KG1 (cell line): ENCODE results near the gene PPL.
"Not testable (repeated sequence)": the region's sequence is repeated elsewhere in the genome, so short reads cannot be mapped to it uniquely, and the experiment has no call there.

Experiments
- DNase-seq: peaks from one replicate; lab custom pipeline; 2025; lab: John Stamatoyannopoulos, UW

PPL gene

DNA sequence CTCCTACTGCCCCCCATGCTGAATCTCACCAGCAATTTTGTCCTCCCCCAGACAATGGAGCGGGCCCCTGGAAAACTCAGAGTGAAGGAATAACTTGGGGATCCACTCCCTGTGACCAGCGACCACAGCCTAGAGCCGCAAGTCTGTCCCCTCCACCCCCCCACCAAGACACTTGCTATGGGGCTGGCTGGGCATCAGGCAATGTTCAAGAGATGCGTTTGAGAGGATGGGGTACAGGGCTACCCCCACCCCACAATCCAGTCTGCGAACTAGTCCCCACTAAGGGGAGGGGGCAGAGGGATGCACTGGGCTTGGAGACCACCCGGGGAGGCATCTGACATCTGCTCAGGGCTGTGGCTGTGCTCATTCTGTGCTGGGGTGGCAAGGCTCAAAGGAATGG is 2.4 kb downstream of the PPL start:
- DNase-seq = no peak

DNA sequence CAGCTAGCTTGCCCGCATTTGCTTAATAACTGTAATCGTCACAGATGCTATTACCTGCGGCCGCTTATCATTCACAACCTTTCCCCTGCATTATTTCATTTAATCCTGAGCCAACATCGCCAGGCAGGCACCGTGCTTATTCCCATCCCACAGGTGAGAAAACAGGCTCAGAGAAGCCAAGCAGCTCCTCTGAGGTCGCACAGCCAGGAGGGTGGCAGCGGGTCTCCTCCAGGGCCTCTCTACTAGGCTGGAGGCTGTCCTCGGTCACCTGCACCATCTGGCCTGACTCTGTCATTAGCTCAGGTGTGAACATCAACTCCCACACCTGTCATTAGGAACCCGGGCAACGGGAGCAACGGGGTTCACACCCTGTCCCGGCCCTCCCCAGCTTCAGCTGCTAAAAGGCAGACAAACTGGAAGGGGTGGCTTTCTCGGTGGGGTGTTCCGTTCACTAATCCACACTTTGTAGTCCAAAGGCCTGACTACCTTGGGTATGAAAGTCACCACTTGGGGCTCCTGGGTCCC is 3.0 kb downstream of the PPL start:
- DNase-seq = no peak

DNA sequence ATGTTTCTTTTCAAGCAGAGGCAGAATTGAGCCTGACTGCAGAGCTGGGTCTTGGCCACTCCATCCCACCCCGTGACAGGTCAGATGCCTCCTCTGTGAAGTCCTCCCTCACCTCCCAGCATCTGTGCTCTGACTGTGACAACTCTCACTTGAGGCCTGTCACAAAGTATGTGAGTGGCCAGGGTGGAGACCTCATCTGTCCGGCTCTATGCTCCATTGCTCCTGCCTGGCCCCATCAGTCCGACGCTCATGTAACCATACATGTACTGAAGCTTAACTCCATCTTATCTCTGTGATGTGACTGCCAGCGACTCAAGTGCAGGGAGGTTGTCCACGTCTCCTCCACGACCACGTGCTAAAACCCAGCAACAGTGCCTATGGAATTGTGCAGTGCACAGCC is 3.5 kb downstream of the PPL start:
- DNase-seq = no peak

DNA sequence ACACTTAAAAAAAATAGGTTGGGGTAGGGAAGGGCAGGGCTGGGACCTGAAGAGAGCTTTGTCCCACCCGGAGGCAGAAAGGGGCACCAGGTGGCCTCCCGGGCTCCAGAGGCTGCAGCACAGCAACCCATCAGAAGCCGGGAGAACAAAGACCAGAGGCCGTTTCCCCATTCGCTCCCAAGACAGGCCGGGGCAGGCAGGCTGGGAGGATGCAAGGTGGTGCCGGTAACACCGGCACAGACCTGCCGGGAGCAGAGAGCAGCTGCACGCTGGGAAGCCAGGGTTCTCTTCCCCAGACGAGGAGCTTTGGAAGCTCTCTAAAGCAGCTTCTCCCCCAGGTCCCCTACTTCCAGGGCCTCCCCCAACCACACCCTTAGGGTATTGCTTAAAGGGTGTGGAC is 5.6 kb downstream of the PPL start:
- no peak for DNase-seq

DNA sequence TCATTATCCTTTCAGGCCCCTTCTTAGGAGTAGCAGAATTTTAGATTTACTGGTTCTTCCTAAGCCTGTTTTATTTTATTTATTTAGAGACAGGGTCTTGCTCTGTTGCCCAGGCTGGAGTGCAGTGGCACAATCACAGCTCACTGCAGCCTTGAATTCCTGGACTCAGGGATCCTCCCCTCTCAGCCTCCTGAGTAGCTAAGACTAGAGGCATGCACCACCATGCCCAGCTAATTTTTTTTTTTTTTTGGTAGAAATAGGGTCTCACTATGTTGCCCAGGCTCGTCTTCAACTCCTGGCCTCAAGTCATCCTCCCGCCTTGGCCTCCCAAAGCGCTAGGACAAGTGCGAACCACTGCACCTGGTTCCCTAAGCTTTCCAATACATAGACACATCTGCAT is 7.3 kb downstream of the PPL start:
- DNase-seq = not testable (repeated sequence)

DNA sequence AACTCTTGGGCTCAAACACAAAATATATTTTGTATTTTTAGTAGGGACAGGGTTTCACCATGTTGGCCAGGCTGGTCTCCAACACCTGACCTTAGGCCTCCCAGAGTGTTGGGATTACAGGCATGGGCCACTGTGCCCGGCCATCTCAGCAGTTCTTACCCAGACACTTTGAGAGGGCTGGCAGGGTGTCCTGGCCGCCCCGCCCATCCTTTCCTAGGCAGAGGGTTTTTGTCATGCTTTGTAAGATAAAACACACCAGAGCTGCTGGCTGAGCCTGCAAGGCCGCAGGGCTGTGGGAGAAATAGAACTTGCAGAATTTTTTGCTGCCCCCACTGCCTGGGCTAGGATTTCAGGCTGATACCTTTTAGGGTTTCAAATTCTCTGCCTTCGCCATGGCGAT is 8.7 kb downstream of the PPL start:
- no peak for DNase-seq

DNA sequence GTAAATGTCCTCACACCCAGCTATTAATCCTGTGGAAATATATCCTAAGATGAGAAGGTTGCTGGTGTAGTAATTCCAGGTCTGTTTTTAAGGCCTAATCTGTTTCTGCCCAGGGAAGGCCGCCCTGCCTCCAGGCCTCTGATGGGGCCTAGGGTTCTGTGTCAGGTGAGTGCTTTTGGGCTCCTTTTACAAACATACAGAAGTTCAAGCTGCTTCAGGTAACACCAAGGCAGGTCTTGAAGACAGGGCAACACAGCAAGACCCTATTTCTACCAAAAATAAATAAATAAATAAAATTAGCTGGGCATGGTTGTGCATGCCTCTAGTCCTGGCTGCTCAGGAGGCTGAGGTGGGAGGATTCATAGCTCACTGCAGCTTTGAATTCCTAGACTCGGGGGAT is 9.3 kb downstream of the PPL start:
- no peak for DNase-seq

DNA sequence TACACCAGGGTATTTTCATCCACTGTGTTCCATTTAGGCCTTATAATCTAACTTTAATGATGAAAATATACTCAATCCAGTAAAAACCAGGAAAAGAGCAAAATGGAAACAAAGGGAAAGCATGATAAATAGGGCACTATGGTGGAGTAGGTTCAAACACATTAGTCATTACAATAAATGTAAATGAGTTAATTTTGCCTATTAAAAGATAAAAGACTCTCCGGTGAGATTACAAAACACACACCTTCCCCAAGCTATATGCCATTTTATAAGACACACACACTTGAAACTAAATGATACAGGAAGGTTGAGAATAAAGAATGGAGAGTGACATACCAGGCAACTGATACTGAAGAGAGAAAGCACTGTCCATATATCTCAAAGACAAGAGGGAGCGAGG is 10.0 kb downstream of the PPL start:
- DNase-seq = no peak

DNA sequence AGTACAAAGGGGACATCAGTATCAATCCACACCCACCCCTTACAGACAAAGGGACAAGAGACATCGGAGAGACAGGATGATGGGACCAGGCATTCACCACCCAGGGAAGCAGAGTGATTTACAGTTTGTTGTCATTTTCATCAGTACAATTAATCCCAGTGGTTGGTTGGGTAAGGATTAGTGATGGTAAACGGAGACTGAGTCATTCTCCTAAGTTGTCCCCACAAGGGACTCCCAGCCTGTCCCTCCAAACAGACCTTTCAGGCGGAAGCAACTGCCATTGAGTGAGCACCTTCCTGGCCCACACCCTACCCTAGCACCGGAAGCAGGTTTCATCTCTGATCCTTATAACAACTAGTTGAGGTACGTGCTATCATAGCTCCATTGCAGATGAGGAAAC is 11.2 kb downstream of the PPL start:
- DNase-seq = no peak

DNA sequence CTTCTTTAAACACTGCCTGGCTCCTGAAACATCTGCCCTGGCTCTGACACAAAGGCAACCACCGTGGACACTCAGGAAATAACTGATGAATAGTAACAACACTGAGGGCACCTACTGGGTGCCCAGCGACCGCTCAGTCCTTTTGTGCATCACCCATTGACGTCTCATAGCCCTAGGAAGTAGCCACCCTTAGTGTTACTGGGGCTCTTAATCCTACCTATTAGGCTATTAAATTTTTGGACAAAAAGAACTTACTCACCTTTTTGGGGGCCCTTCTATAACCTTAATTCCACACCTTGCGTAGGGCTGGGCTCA is 11.7 kb downstream of the PPL start:
- DNase-seq = no peak

DNA sequence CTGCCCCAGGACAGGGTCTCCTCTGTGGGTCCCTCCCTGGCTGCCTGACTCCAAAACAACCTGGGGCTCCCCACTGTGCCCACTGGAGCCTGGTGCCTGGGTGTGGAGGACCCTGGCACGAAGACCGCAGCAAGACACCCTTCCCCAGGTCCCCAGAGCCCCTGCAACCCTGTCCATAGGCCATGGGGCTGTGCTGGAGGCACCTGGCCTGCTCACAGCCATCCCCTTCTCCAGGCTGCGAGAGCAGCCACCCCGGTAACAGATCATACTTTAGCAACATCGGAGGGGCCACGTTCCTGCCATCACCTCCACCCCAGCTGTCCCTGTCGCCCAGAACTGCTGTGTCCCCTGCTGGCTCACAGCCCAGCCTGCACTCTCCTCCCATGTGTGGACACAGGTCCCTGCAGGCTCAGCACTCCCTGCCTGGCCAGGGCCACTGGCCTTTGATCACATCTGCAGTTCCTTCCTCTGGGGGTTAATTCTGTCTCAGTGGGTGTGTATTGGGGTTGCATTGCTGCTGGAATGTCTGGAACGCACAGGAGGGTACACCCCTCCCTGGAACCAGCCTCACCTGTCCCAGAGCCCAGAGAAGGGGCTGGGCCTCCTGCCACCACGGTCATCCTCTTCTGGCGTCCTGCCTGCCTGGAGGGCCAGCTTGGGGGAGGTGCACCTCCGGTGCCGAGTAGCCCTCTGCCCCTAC is 12.2 kb downstream of the PPL start:
- DNase-seq = no peak

DNA sequence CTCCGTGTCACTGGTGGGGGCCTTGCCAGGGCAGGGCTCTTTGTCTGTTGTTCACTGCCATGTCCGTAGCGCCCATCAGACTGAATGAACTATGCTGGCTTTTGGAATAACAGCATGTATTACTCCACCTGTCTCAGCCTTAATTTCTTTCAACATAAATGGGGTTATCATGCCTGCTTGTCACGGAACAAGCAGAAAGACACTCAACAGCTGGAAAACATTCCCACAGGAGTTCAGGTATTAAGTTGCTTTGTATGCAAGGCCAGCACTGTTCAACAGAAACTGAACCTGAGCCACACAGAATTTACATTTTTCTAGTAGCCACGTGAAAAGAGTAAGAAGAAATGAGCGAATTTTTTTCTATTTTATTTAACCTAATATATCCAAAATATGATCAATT is 13.1 kb downstream of the PPL start:
- DNase-seq = no peak

DNA sequence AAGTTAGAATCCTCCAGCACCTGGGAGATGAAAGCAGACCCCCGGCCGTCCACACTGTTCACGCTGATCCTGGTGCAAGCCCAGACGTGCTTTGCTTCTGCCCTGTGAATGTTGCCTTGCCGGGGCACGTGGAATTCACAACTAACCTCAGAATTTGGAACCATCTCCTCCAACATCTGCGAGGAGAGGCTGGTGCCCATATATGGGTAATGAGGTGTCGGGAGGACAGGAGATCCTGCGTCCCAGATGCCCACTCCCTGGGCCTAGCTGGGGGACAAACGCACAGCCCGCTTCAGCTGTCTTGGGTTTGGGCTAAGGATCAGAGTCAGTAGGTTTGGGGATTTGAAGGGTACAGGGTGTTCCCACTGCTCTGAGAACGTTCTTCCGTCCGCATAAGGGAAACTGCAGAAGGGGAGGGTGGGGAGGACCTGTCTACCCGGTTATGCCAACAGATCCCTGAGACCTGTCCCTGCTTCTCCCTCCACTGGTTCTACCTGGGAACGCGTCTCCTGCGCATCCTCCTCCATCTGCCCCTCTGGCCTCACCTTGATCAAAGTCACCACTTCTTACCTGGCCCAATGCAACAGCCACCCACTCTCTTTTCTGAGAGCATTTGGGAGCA is 14.1 kb downstream of the PPL start:
- no peak for DNase-seq

DNA sequence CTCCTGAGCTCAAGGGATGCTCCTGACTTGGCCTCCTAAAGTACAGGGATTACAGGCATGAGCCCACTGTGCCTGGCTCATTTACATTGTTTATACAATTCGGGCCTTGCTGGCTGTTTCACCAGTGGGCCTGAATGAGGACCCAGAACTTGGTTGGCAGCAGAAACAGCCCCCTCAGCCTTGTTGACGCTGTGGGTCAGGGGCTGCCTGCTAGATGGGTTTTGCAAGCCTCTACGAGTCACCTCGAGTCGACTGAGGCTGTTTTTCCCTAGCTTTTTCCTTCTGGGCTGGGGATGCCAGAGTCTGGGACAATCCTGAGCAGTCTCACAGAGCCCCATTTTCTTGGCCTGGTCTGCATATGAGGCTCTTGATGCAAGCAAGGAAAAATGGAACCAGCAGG is 16.1 kb downstream of the PPL start:
- DNase-seq = no peak

DNA sequence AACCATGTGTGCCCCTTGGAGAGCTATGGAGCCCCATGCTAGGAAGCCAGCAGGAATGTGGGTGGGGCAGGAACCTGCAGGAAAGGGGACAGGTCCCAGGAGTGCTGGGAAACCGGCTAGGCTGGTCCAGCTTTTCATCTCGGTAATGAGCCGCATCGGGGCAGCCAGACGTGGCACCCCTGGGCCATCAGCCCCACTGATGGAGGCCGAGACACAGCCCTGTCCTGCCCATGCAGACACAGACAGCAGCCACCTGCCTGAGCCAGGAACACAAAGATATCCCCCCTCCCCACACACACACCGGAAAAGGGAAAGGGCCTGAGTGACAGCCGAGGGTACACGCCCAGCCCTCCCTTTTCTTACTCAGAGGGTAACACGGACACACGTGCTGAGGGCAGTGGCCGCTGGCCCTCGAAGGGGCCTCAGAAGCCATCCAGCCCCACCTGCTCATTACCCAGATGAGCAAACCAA is 18.1 kb downstream of the PPL start:
- no peak for DNase-seq

DNA sequence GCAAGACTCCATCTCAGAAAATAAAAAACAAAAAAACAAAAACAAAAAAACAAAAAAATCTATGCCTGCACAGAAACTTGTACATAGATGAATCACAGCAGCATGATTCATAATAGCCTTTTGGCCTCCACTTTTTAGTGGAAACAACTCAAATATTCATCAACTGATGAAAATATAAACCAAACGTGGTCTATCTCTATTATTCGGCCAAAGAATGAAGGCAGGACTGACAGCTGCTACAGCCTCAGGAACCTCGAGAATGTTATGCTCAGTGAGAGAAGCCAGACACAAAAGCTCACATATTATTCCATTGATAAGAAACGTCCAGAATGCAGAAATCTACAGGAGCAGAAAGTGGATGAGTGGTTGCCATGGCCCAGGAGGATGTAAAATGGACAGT is 19.8 kb downstream of the PPL start:
- DNase-seq = no peak

DNA sequence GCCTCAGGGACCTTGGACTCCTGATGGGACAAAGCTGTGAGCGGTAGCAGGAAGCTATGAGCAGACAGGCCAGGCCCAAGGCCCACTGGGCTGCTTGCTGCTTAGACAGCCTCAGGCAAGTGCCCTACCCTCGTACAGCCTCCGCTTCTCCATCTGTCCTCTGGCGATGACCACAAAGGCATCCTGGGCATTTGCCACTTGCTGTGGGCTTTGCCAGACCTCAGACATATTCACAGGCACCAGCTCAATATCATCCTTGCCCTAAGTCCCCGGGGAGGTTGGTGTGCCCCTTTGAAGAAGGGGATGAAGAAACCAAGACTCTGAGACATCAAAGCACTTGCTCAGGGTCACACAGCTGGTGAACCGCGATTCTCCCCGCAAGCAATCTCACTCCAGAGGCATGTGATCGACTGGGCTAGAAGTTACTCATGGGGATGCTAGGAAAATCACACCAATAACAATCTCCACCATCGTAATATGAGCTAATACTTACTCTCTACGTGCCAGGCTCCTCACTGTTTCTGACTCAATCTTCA is 21.7 kb downstream of the PPL start:
- no peak for DNase-seq

DNA sequence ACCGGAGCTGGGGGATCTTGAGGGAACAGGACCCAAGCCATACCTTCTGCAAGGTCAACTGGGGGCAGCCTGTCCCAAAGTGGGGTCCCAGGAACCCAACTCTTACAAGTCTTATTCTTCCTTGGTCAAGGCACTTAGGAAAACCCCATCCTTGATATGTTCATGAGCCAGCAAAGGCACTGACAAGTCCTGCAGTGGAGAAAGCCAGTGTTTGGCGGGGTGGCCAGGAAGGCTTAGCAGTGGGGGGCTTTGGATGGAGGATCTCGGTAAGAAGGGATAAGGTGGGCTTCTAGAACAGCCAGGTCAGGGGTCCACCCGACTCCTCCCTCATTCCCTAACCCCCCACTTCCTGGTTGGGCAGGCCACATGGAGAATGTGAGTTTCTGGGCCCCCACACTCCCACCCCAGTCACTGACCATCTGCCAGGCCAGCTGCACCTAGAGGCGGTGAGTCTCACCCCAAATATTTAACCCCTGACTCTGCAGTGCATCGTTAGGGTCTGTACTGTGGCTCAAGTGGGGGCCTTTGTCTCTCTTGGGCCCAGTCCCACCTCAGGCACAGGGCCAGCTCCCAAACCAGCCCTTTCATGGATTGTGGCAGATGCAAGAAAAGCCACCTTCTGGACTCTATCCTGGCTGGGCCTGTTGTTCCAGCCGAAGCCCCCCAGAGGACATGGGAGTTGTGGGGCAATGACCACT is 22.3 kb downstream of the PPL start:
- DNase-seq = no peak

DNA sequence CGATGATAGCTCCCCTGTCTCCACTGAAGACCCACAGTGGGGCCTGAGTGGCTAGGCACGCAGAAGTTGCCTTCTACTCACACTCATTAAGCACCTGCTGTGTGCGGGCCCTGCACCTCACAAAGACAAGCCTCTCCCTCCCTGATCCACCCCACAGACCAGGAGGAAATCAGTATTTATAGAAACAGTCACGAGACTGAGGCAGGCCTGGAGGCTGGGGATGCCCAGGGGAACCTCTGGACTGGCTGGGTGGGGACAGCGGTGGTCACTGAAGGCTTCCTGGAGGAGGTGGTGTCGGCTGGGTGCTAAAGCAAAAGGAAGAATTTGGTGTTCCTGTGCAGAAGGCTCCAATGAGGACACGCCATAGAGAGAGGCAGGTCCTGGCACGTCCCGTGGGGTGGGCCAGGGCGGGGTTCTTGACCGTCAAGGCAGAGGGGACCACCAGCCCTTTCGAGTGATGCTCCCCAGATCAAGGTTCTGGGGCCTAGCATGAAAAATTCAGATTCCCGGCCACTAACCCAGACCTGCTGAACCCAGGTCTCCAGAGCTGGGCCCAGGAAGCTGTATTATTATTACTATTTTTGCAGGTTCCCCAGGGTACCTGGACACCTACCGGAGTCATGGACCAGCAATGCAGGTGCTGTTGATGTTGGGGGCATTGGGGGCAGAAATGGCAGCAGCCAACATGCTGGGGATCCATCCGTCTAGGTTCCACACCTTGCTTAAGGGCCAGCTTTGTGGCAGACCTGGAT is 23.0 kb downstream of the PPL start:
- no peak for DNase-seq

DNA sequence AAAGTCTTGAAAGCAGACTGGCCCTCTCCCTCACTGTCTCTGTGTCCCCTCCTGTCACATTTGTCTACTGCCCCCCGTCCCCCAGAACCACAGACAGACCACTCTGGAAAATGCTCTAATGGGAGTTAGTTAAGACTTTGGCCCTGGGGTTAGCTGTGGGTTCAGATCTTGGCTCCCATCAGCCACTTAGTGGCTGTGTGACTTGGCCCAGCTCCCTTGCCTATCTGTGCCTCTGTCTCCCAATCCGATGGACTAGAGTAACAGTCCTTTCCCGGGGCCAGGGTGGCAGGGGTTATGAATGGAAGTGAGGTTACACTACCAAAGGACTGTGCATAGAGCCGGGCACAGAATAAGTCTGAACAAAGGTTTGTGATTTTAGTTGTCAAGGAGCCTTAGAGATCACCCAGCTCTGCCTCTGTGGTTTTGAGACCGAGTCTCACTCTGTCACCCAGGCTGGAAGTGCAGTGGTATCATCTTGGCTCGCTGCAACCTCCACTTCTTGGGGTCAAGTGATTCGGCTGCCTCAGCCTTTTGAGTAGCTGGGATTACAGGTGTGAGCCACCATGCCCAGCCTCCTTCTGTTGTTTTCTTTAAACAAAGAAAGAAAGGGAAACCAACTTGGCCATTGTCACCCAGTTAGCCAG is 23.7 kb downstream of the PPL start:
- no peak for DNase-seq

DNA sequence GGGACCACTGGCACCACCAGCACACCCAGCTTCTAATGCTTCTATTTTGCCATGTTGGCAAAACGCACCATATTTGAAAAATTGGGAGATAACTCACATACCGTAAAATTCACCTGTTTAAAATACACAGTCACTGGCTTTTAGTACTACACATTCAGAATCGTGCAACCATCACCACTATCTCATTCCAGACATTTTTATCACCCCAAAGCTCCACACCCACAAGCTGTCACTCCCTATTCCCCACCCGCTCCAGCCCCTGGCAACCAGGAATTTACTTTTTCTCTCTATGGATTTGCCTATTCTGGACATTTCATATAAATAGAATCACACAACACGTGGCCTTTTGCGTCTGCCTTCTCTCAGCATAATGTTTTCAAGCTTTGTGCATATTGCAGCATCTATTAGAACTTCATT is 25.0 kb downstream of the PPL start:
- DNase-seq = no peak

DNA sequence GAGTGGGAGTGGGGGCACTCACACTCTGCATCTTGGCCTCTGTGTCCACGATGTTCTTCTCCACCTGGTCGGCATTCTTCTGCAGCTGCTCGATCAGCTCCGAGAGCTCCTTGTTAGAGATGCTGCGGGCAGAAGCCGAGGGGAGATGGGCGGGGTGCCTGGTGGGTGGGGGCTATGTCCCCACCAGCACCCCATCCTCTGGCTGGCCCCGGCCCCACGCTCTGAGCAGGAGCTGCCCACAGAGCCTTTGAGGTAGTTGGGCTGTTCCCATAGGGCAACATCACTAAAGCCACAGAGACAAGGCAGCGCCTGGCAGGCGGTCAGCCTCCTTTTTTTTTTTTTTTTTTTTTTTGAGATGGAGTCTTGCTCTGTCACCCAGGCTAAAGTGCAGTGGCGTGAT is 26.1 kb downstream of the PPL start:
- DNase-seq = no peak
